Vagina (tissue), 2 donors: ENCODE data around the gene PSEN1.

Source experiments
- CTCF ChIP-seq, 3 experiments: fragments of 450-650 bp in 2 of 3; fragments of 200-600 bp in 1 of 3; sonication (generic) in 1 of 3; IDR thresholded peaks; one replicate each; pipeline ENCODE4 v1.5.1; 2017 to 2019; ENCODE audit warnings: antibody characterized with exemption in 3 of 3, mild to moderate bottlenecking in 2 of 3, moderate library complexity in 2 of 3
- POLR2A ChIP-seq, 2 donors: fragments of 450-650 bp; IDR thresholded peaks; one replicate each; pipeline ENCODE4 v1.6.1; 2017; ENCODE audit warnings: antibody characterized with exemption in 2 of 2, mild to moderate bottlenecking in 2 of 2, moderate library complexity in 2 of 2
- POLR2AphosphoS5 ChIP-seq, 2 donors: sonication (generic); formaldehyde crosslinking; IDR thresholded peaks; one replicate each; pipeline ENCODE4 v1.9.0; 2017; ENCODE audit warnings: antibody characterized with exemption in 2 of 2, mild to moderate bottlenecking in 2 of 2, low read depth in 1 of 2; ENCODE audit not compliant: insufficient read depth in 1 of 2

GRCh38 chr14:73208846-73209245 lies 72.5 kb downstream of the PSEN1 start:
- TF ChIP-seq CTCF (IDR thresholded peaks at IDR 0.05) (no peak), POLR2AphosphoS5 (IDR thresholded peaks at IDR 0.05; ENCODE audit: insufficient read depth in 1 of 2, low read depth in 1 of 2) (no peak), POLR2A (IDR thresholded peaks at IDR 0.05) (no peak)
